ENCODE results near the gene VPS13C.
A peak's percentile ranks its signal among the peaks of the same experiment; 100 is the strongest.

Gene VPS13C

DNA sequence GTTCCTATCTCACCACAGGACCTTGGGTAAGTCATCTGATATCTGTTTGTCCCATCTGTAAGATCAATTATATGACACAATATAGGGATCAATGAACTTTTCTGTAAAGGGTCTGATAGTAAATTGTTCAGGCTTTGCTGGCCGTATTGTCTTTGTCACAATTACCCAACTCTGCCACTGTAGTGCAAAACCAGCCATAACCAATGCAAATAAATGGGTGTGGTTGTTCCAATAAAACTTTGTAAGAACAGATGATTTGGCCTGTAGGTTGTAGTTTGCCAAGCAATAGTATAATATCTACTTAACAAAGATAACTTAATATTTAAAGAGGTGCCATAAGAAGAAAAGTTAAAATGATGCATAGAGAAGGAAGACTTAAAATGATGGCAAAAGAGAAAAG, 210.8 kb downstream of the VPS13C start:
- DNase-seq = no peak

- no peak for DNase-seq
These were observed 218.8 kb downstream of the VPS13C start for GRCh38 chr15:61841466-61841865.

GRCh38 chr15:61840090-61840489, 220.2 kb downstream of the VPS13C start:
- DNase-seq = no peak

DNA sequence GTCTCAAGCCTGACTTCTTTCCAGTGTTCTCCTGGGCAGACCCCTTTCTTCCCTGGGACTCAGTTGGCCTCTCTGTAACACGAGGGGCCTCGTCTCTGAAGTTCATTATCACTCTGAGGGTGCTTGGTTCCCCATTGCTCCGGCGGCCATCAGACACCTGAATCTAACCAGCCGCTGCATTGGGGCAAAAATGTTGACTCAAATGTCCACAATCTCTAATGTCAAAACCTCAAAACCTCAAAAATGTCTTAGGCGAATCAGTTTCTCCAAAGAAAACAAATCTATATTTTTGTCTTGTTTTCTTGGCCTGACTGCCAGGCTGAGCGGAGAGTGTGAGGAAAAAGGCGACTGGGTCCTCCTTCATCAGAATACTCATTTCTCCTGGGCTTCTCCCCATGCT, 220.7 kb downstream of the VPS13C start:
- no peak for DNase-seq

- DNase-seq = peak; percentile 49 to 59
These were observed 224.6 kb downstream of the VPS13C start for GRCh38 chr15:61835496-61836106.

DNA sequence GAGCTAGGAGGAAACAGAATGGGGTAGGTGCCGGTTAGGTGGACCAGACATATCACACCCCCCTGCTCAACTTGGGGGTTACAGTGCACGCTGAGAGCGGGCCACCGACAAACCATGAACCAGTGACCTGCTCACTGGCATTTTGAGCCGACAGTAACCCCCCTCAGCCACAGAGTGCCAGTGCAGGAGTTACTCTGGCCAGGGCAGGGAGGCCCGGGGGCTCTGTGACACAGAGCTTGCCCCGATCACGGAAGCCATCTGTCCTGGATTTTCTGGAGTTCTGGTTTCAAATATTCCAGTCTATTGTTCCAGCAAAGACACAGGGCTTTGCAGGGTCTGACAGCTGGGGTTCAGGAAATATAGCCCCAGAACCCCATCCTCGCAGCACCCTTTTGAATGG, 225.2 kb downstream of the VPS13C start:
- DNase-seq = peak in 1 of 2 experiments; percentile 43

- DNase-seq = peak; percentile 69 to 80
These were observed 226.1 kb downstream of the VPS13C start for GRCh38 chr15:61834076-61834697.

DNA sequence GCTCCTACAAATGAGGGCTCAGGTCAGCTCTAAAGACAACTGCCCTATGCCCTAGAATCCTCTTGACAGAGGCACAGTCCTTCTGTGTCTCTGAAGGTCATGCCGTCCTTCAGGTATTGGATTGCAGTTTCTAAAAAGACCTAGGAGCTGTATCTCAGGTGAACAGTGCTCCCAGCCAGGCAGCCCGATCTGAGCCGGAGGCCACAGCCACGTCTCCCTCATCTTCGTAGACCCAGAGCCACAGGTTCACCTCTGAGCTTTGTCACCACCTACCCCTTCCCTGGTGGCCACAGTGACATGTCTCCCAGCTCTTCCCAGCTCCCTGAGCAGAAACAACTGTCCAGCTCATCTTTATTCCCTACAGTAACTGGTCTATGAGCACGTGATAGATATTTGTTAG, 228.0 kb downstream of the VPS13C start:
- no peak for DNase-seq

GRCh38 chr15:61831505-61831921, 228.7 kb downstream of the VPS13C start:
- DNase-seq = peak; percentile 61 to 76

DNA sequence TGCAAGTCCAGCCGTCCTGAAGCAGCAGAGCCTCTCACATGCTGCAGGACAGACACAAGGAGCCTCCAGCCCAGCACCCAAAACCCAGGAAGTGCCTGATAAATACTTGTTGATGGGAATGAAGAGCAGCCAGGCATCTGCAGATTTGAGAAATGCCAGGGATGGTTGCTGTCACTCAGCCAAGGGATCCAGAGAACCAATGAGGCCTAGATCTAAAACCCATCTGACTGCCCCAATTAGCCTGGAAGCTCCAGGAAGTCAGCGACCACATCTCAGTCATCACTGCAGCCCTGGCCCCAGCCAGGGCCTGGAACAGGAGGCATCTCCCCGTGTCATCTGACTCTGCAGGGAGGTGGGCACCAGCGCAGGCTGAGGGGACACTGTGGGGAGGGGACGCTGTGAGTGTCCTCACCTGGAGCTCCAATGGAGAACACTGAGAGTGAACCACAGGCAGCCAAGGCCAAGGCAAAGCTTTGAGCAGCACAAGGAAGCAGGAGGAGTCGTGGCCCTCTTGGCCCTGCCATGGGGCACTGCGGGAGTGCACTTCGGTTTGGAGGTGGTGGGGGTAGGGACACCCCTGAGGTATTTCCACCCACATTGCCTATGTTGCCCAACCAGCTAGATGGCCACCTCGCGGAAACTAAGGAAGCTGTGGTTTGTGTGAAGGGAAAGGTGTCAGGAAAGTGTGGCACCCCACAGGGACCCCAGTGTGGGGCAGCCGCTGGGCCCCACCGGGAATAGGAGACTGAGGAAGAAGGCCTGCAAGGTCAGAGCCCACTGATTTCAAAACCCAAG, 229.5 kb downstream of the VPS13C start:
- peak; percentile 28 to 30 for DNase-seq

DNA sequence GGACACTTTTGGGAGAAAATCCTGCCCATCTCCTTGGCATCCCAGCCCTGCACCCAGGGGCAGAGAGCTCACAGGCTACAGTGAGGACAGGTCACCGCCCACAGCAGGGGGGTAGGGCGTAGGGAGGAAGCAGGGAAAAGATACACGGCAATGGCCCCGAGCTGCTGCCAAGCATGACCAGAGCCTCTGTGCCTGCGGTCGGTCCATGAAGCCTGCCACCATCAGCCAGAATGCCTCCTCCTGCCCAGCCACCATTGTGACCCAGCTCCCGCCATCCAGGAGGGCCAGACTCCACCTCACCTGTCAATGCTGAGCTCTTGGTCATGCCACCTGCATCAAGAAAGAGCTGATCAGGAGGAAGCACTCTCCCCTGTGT, 230.7 kb downstream of the VPS13C start:
- DNase-seq = no peak

GRCh38 chr15:61828860-61829513, 231.3 kb downstream of the VPS13C start:
- DNase-seq = no peak

DNA sequence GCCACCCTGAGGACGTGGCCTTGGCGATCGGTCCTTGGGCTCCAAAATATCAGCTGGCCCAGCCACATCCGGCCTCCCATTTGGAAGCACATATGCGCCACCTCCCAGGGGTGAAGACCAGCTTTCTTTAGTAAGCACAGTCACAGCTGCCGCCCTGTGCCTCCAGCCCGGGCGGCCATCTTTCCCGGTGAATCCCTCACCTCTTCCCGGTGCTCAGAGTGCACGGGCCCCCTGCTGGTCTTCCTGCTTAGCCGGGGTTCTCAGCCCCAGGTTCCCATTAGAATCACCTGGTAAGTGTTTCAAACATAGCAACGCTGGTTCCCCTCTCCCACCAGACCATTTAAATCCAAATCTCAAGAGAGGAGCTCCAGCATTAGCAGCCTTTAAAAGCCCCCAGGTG, 232.2 kb downstream of the VPS13C start:
- DNase-seq = no peak

DNA sequence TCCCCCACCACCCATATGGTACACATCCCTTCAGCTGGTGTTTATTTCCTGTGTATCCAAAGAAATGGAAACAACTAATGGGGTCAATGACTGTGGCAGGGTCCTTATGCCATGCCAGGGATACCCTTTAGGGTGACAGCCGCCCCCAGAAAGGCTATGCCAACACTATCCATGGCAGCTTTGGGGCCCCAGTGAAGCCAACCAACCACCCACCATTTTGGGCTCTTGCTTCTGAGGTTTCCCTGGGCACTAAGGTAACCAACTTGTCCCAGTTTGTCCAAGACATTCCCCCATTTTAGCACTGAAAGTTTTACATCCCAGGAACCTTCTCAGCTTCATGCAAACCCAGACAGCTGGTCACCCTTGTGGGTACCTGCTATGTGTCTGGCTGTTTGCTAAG, 233.1 kb downstream of the VPS13C start:
- no peak for DNase-seq

DNA sequence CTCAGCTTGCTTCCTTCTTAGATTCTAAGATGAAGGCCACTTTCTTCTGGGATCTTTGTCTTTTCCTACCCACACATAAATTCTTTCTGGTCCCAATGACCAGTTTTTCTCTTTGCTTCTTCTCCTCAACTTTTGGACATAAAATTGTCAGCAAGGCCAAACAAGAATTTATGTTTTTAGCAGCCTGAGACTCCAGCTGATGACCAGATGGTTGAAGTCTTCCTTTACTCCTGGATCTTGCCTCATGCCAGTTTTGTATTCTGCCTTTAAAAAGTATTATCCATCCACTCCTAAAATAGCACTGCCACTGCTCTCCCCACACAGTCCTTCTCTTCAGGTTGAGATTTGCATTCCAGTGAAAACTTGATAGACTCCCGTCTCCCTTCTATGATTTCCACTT, 236.0 kb downstream of the VPS13C start:
- DNase-seq = no peak

DNA sequence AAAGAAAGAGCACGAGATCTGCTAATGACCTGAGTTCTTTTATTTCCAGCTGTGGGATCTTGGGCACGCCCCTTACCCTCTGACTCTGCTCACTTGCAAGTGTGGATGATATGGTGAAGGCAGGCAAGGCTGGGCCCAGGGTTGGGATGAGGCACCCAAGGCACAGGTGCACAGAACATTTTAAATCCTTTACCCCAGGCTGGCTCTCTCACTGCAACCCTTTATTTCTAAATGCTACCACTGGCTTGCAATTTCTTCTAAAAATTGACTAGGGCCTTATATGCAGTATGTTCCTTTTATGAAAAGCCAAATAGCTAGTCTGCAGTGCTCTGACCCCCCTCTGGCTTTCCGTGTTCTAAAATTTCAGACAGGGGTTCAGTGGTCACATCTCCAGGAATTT, 237.7 kb downstream of the VPS13C start:
- DNase-seq = no peak

DNA sequence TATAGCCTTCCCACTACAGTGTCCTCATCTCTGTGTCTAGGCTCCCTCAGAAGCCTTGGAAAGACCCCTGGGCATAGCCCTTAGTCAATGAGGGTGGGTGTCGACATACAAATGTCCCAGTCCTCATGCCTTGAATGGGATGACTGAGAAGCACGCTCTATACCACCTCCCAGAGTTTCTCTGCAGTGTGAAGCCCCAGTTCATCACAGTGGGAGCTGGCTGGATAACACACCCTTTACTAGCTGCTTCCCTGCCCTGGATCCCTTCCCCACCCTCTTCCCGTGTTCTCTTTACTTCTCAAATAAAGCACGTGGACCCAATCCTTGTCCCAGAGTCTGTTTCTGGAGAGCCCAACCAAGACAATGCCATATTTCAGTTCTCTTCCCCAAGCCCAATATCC, 239.3 kb downstream of the VPS13C start:
- DNase-seq = no peak

DNA sequence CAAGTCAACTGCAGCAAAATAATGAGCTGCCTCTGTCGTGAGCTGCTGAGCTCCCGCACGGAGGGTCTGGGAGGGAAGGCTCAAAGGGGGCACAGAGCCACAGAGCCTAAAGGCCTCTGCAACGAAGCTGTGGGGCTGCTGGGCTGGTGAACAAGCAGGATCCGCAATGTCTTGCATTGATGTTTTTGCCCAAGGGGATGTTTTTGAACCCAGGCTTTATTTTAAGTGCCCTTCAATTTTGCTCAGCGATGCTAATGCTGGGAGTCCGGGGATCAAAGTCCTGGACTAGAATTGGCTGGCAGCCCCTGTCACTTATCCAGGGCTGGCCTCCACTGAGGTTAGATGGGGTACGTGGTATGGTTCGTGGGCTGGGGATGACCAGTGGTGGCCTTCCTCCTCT, 240.0 kb downstream of the VPS13C start:
- no peak for DNase-seq

DNA sequence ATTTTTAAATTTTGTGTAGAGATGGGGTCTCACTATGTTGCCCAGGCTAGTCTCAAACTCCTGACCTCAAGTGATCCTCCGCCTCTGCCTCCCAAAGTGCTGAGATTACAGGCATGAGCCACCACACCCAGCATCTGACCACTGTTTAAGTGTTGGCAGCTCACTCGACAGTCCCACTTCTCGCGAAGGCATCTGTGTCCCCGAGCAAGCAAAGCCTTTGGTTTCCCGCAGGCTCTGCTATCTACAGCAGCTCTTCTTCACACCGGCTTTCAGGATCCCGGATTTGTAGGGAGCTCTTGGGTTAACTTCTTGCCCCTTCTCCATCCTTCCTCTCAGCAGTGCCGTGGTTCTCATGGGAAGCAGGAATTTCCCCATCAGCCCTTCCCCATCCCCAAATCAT, 240.9 kb downstream of the VPS13C start:
- no peak for DNase-seq

GRCh38 chr15:61818801-61819200, 241.4 kb downstream of the VPS13C start:
- no peak for DNase-seq

GRCh38 chr15:61816856-61817255, 243.4 kb downstream of the VPS13C start:
- DNase-seq = no peak

GRCh38 chr15:61815356-61816083, 244.7 kb downstream of the VPS13C start:
- DNase-seq = no peak

GRCh38 chr15:61812476-61812875, 247.8 kb downstream of the VPS13C start:
- no peak for DNase-seq

Data from SHP77 (cell line).